Neural crest cell (in vitro differentiated cells): ENCODE data around the gene AP4B1. TPM values are rescaled to one million over a fixed set of nuclear protein-coding genes. Genes with fewer than 3 reads are reported as not detected.
A peak's percentile ranks its signal among the peaks of the same experiment; 100 is the strongest.

Experiments used
- DNase-seq: peaks from one replicate; pipeline ENCODE4 v3.0.0; 2021; ENCODE audit warnings: low read depth, mixed read lengths, low spot score
- H3K27ac Mint-ChIP-seq: one replicate; pipeline ENCODE4 v1.8.0; 2021; ENCODE audit warnings: mild to moderate bottlenecking, mixed read lengths; ENCODE audit not compliant: unreplicated experiment
- H3K27me3 Mint-ChIP-seq: 2 replicates; pipeline ENCODE4 v1.8.0; 2021; ENCODE audit warnings: low read depth, mild to moderate bottlenecking, mixed read lengths
- H3K36me3 Mint-ChIP-seq: 2 replicates; pipeline ENCODE4 v1.8.0; 2021; ENCODE audit warnings: low read depth, mild to moderate bottlenecking, mixed read lengths
- H3K4me1 Mint-ChIP-seq: 2 replicates; pipeline ENCODE4 v1.8.0; 2021; ENCODE audit warnings: mixed read lengths
- H3K4me3 Mint-ChIP-seq: one replicate; pipeline ENCODE4 v1.8.0; 2021; ENCODE audit warnings: mild to moderate bottlenecking, mixed read lengths
- H3K9me3 Mint-ChIP-seq: 2 replicates; pipeline ENCODE4 v1.8.0; 2021; ENCODE audit warnings: mixed read lengths
- total RNA-seq: library from RNA; stranded (reverse); gene quantifications from 2 replicates; pipeline ENCODE4 v1.2.1, GENCODE V29; 2021
- TF ChIP-seq, protein P1 (sequence below): fragments of 200-600 bp; sonication (generic); conservative IDR thresholded peaks from 2 replicates; pipeline ENCODE4 v1.5.0; 2021; ENCODE audit warnings: antibody characterized with exemption, mild to moderate bottlenecking

AP4B1 gene
- total RNA-seq, 1 donor from 2014 or later, result 23.6 TPM

DNA sequence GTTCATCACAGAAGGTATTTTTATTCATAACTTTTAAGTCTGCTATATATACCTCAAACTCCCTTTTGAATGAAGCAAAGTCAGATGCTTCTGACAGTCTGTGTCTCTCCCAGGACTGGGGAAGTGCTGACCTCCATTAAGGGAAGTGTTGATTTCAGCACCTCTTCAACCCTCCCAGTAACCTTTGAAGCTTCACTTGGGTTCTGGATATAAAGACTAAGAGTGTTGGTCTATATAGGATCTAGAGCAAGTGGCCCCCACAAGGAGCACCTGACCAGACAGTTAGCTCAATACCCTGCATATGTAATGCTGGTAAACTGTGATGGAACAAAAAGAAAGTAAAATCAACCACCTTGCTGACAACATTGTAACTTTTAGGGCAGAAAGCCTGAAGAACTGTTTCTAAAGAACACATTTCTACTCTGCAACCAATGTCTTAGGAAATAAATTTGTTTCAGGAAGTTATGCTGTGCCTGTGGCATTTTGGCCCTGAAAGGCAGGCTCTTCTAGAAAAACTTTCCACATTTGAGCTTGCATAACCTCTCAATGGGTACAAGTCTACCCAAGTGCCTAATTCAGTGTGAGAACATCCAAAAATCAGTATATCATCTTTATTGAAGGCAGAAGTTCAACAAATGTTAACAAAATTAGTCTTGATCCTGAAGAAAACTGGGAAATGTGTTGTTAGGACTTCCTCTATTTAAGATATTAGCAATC, 32.2 kb downstream of the AP4B1 start:
- no peaks in the 10 kb centered on the region for H3K27me3 Mint-ChIP-seq
- no peak for DNase-seq
- TF ChIP-seq, protein P1, sequence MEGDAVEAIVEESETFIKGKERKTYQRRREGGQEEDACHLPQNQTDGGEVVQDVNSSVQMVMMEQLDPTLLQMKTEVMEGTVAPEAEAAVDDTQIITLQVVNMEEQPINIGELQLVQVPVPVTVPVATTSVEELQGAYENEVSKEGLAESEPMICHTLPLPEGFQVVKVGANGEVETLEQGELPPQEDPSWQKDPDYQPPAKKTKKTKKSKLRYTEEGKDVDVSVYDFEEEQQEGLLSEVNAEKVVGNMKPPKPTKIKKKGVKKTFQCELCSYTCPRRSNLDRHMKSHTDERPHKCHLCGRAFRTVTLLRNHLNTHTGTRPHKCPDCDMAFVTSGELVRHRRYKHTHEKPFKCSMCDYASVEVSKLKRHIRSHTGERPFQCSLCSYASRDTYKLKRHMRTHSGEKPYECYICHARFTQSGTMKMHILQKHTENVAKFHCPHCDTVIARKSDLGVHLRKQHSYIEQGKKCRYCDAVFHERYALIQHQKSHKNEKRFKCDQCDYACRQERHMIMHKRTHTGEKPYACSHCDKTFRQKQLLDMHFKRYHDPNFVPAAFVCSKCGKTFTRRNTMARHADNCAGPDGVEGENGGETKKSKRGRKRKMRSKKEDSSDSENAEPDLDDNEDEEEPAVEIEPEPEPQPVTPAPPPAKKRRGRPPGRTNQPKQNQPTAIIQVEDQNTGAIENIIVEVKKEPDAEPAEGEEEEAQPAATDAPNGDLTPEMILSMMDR, result no peak
- H3K9me3 Mint-ChIP-seq, result no peaks in the 10 kb centered on the region
- no peaks in the 10 kb centered on the region for H3K36me3 Mint-ChIP-seq
- no peak overlapping the region for H3K4me3 Mint-ChIP-seq
- no peak overlapping the region for H3K27ac Mint-ChIP-seq
- no peaks in the 10 kb centered on the region for H3K4me1 Mint-ChIP-seq

DNA sequence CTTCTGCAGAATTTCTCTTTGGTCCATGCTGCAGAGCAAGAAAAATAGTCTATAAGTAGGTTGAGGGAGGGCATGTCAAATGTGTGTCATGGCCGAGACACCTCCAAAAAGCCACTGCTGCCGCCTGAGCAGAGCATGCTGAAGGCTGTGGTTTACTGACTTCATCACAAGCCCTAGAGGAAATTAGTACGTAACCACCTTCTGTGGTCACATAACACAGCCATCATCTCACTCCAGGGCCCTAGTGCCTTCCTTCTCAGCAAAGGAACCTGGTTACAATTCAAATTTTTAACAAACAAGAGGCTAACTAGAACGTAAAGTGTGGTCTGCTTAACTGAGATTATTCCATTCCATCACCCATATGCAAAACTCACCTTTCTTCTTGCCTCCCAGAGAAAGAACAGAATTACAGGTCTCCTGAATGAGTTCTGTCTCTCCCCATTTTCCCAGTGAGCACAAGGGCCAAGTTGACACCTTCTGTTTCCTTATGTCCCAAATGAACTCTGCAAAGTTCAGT, 32.9 kb downstream of the AP4B1 start, which contains the start of gene PTPN22:
Gene PTPN22 (minus strand): TSS at position 116 of the 517 bp plus-strand sequence.
- H3K4me1 Mint-ChIP-seq, result no peaks in the 10 kb centered on the region

DNA sequence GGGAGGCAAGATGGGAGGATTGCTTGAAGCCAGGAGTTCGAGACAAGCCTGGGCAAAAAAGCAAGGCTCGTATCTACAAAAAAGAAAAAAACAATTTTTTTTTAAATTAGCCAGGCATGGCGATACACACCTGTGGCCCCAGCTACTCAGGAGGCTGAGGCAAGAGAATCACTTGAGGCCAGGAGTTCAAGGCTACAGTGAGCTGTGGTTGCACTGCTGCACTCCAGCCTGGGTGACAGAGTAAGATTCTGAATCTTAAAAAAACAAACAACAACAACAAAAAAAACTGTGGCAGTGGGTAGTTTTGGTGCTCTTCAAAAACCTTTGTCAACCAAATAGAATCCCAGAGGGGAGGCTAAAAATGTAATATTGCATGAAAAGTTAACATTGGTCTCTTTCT, 33.8 kb downstream of the AP4B1 start:
- no peaks in the 10 kb centered on the region for H3K9me3 Mint-ChIP-seq
- H3K4me3 Mint-ChIP-seq, result no peak overlapping the region
- H3K4me1 Mint-ChIP-seq, result no peaks in the 10 kb centered on the region

More for the DNA sequence above, 32.9 kb downstream of the AP4B1 start, which contains the start of gene PTPN22:
- TF ChIP-seq, protein P1, result no peak
- Mint-ChIP-seq H3K36me3 (no peaks in the 10 kb centered on the region), H3K27ac (peak within 1 kb of the TSS; percentile 43), H3K9me3 (no peaks in the 10 kb centered on the region), H3K4me3 (no peak within 1 kb of the TSS), H3K27me3 (no peaks in the 10 kb centered on the region)
- DNase-seq, result no peak

DNA sequence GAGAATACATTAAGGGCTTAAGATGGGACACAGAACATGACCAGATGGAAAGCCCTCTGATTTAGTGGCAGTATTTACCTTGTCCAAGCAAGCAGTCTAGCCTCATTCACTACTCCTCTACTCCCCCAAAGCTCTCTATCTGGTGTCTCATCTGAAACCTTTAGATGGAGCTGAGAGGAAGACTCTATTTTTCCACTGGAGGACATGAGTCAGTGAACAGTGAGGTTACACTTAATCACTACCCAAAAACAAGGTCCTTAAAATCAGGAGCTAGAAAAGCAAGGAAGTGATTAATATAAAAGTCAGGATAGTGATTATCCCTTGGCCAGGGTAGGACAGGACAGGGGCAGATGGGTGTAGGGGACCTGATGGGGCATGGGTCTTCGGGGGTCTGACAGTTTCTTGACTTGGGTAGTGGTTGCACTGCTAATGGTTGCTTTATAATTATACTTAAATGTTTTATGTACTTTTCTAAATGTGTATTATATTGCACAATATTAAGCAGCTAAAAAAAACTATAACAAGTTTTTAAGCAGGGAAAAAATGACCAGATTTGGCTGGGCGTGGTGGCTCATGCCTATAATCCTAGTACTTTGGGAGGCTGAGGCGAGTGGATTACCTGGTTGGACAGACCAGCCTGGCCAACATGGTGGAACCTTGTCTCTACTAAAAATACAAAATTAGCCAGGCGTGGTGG, 36.1 kb downstream of the AP4B1 start:
- Mint-ChIP-seq H3K27ac (no peak overlapping the region), H3K36me3 (no peaks in the 10 kb centered on the region), H3K4me3 (no peak overlapping the region), H3K9me3 (no peaks in the 10 kb centered on the region), H3K4me1 (no peaks in the 10 kb centered on the region), H3K27me3 (no peaks in the 10 kb centered on the region)
- DNase-seq, result no peak
- TF ChIP-seq, protein P1, result no peak

More for the DNA sequence above, 33.8 kb downstream of the AP4B1 start:
- DNase-seq, result no peak
- no peaks in the 10 kb centered on the region for H3K27me3 Mint-ChIP-seq
- no peaks in the 10 kb centered on the region for H3K36me3 Mint-ChIP-seq
- TF ChIP-seq, protein P1, result no peak
- no peak overlapping the region for H3K27ac Mint-ChIP-seq

DNA sequence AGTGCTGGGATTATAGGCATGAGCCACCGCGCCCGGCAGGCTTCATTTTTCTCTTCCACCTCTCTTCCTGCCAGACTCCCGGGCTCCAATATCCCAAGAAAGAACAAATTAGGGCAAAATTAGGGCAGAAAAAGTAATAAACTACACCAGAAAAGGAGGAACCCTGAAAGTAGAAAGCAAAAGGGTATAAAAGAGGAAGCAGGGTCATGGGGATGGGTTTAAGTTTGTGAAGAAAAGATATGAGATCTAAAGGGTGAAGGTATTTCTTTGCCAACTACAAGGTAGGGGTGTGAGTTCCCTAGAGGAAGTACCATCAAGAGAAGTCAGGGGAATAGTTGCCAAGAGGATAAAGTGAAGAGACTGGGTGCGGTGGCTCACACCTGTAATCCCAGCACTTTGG, 43.0 kb downstream of the AP4B1 start:
- Mint-ChIP-seq H3K36me3 (no peaks in the 10 kb centered on the region), H3K4me1 (no peaks in the 10 kb centered on the region), H3K27ac (no peak overlapping the region), H3K27me3 (no peaks in the 10 kb centered on the region), H3K9me3 (no peaks in the 10 kb centered on the region), H3K4me3 (no peak overlapping the region)
- no peak for DNase-seq
- TF ChIP-seq, protein P1, result no peak
